LNCAP (cell line): Measurements from ENCODE around the gene LY6G6C.

Experiments used
- CTCF ChIP-seq: fragments of 450-650 bp; IDR thresholded peaks from 2 replicates; pipeline ENCODE4 v1.5.1; 2017; ENCODE audit warnings: mild to moderate bottlenecking

LY6G6C gene

GRCh38 chr6:31721351-31722020, at the start of gene LY6G6C:
Gene LY6G6C (minus strand): TSS chr6:31721746. CDS start chr6:31721679, 67 bp downstream.
- no peak for TF ChIP-seq CTCF

GRCh38 chr6:31770860-31771259, 49.3 kb upstream of the LY6G6C start:
- TF ChIP-seq CTCF = no peak

- peak; percentile 80 for TF ChIP-seq CTCF
Measured at GRCh38 chr6:31769684-31770371, 48.3 kb upstream of the LY6G6C start.

GRCh38 chr6:31768363-31769257, 47.1 kb upstream of the LY6G6C start:
- no peak for TF ChIP-seq CTCF

- TF ChIP-seq CTCF = no peak
Measured at GRCh38 chr6:31767096-31767645, 45.6 kb upstream of the LY6G6C start.

- no peak for TF ChIP-seq CTCF
Measured at GRCh38 chr6:31765910-31766794, 44.6 kb upstream of the LY6G6C start.
